ENCODE measurements around the gene OPCML.
A peak's percentile ranks its signal among the peaks of the same experiment; 100 is the strongest.

The OPCML gene

DNA sequence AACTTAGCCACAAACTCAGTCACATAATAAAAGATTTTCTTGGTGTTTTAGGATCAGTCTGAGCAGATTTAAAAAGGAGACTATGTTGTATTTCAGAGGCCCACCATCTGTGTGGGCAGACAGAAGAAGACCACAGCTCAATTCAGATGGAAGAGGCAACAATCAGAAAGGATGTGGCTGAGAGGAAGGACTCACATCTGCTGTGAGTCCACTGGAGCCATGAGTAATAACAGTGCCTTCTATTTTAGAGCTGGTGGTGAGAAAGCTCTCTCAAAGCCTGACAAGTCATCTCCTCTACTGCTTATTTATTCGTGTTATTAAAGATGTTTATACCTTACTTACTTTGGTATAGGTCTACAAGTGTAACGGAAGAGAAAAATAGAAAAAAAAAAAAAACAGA, 357.2 kb downstream of the OPCML start:
- DNase-seq (ENCODE audit: low read depth in 2 of 2) = no peak

- no peak for DNase-seq (ENCODE audit: low read depth in 2 of 2)
Measured at GRCh38 chr11:133173810-133174412, 358.4 kb downstream of the OPCML start.

DNA sequence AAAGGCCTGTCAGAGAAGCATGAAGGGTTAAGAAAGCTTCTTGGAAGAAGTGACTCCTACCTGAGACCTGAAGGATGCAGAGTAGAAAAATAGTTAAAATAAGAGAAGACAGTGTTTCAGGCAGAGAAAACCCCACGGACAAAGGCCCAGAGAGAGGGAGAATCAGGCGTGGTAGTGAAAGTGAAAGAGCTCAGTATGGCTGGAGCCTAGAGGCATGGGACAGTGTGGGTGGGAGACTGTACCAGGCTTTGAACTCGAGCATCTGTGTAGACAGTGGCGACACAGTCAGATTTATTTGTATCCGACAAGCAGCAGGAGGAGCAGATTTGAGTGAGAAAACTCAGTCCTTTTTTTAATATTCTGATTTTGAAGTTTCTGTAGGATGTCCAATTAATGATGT, 360.0 kb downstream of the OPCML start:
- no peak for DNase-seq (ENCODE audit: low read depth in 2 of 2)

DNA sequence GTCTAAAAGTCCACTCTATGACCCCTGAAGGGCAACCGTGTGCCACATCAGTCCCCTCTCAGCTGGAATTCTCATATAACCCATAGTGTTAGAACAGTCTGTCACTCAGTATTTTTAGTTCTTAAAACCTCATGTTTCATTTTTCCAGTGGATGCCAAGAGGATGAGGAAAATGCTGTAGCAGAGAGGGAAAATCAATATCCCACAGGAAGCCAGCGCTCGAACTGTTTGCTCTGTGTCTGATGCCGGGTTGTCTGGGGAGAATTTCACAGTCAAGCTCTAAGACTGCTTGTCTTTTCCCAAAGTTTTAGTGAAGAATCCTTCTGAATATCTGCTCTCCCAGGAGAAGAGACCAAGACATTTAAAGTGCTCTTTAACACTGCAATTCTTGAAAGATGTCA, 360.9 kb downstream of the OPCML start:
- DNase-seq (ENCODE audit: low read depth in 2 of 2) = no peak

DNA sequence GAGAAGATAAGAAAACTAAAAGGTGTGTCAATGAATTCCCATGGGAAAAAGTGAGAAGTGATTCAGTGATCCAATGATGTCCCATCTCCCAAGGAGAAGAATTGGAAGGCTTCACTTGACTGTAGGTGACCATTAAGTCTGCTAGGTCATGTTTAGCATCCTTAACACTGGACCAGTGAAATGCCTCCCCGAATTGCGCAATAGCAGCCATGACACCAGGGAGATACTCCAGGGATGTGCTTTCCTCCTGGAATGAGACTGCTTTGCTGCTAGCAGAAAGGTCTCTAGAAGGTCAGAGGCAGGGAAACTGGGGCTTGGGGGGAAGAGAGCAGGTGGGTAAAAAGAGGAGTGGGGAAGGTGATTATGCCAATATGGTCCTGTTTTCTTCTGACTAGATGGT, 364.3 kb downstream of the OPCML start:
- DNase-seq (ENCODE audit: low read depth in 2 of 2) = no peak

DNA sequence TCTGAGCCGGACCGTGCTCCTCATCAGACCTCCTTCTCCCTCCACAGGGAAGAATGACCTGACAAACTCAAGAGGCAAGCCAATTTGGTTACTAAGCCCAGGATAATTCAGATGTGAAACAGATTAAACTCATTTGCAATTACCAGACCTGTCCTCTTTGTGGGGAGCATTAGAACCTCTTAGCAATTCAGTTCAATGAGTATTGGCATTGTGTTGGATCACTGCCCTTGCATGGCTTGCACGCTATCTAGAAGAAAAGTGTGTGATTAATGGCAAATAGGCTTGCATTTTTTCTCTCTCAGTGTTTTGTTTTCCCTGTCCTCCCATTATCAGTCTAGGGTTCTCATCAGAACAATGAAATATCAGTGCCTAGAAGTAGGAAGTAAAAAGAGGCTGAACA, 365.6 kb downstream of the OPCML start:
- DNase-seq (ENCODE audit: low read depth in 2 of 2) = no peak

DNA sequence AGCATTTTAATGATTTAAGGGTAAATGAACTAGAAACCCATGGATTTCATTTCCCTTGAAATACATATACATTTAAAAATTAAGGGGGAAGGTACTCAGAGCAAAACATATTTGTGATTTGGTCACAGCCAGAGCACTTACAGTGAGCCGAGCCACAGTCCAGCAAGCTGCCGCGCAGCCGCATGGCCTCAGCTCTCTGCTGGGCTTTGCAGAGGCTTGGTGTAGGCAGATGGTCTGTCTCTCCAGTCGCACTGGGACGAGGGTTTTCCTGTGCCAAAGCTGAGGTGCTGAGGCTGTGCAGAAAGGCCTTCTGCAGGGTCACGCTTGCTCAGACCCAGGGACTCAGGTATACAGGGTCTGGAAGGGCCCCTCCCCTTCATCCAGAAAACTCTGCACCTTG, 367.3 kb downstream of the OPCML start:
- DNase-seq (ENCODE audit: low read depth in 2 of 2) = no peak

DNA sequence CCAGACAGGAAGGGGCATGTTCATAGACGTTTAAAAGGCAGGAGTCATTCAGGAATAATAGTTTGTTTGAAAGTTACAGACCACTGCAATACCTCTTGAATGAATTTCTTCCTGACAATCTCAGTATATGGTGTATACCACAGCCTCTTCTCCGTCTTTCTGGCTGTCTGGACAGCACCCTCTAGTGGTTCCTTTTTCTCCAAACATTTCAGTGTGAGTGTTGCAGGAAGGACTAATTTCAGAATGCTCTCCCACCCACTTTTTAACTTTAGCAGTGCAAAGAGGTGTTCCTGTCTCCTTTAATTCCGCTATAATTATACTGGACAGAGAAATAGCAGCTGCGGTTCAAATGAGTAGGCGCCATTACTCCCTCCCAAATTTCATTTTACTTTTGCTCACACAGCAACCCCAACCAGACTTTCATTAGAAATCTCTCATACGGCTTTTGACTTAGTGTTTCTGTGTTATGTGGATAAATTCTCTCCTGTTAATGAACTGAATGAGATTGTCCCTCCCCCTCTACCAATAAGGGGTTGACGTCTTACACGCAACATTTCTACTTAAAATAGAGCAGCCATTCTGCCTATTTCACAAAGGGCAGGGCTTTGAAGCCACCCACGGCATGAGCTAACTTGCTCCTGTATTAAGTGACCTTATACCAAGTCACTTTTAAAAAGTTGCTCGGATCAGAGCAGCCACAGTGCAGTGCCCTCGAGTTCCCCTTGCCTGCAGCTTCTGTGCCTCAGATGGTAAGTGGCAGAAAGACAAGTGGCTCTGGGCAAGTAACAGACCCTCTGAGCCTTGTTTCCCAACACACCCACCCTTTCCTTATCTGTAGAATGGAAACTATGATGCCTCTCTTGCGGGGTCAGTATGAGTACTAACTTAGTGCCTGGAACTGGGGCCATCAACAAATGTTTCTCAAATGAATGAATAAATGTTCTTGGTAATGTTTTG, 368.6 kb downstream of the OPCML start:
- DNase-seq (ENCODE audit: low read depth in 2 of 2) = no peak

DNA sequence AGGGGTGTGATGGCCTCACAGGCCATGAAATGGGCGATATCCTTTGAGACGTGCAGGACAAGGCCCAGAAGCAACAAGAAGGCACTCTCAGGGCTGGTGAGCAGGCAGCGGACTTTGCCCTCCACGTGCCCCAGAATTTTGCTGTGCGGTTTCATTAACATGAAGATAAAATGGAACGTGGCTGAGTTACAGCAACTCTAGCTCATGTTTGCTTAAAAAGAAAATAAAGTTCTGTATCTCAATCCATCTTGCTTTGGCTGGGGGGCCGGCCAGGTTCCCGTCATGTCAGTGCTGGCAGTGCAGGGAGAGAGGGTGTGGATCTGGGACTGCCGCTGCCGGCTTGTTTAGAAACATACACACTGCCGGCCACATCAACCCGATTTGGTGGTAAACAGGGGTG, 370.1 kb downstream of the OPCML start:
- no peak for DNase-seq (ENCODE audit: low read depth in 2 of 2)

DNA sequence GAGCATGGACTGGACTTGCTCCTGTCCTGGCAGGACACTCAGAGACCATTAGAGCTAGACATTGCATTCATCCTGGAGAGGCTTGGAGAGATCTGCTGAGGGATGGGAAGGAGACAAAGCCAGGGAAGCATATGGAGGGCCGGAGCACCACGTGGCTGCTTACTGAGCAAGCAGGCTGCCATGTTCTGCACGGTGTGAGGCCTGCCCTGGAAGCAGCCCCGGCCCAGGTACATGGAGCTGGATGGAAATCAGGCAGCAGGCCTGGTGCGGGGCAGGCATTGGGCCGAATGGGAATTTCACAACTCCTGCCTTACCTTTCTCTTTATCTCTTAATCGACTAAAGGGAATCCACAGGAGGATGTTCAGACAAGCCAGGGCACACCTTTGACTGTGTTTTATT, 371.5 kb downstream of the OPCML start:
- DNase-seq (ENCODE audit: low read depth in 2 of 2) = no peak

GRCh38 chr11:133156986-133157745, 375.1 kb downstream of the OPCML start:
- no peak for DNase-seq (ENCODE audit: low read depth in 2 of 2)

- DNase-seq (ENCODE audit: low read depth in 2 of 2) = no peak
Measured at GRCh38 chr11:133154781-133155180, 377.5 kb downstream of the OPCML start.

GRCh38 chr11:133154076-133154475, 378.2 kb downstream of the OPCML start:
- no peak for DNase-seq (ENCODE audit: low read depth in 2 of 2)

GRCh38 chr11:133153031-133153430, 379.3 kb downstream of the OPCML start:
- DNase-seq (ENCODE audit: low read depth in 2 of 2) = no peak

DNA sequence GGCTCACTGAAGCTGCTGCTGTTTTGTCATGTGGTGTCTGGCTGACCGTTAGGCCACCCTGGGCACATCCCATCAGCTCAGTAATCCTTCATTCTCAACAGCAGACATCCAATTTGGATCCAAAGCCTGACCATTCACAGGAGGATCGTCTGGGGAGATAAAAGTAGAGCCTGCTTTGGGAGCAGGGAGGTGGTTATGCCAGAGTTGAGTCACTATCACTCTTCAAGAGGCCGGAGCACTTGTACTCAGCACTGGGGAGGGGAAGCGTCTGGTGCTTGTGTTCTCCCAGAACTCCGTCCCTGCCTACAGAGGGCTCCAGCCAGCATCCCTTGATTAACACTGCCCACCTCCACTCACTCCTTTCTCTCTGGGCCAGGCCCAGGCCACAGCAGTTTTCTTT, 382.6 kb downstream of the OPCML start:
- no peak for DNase-seq (ENCODE audit: low read depth in 2 of 2)

GRCh38 chr11:133147625-133148024, 384.7 kb downstream of the OPCML start:
- no peak for DNase-seq (ENCODE audit: low read depth in 2 of 2)

DNA sequence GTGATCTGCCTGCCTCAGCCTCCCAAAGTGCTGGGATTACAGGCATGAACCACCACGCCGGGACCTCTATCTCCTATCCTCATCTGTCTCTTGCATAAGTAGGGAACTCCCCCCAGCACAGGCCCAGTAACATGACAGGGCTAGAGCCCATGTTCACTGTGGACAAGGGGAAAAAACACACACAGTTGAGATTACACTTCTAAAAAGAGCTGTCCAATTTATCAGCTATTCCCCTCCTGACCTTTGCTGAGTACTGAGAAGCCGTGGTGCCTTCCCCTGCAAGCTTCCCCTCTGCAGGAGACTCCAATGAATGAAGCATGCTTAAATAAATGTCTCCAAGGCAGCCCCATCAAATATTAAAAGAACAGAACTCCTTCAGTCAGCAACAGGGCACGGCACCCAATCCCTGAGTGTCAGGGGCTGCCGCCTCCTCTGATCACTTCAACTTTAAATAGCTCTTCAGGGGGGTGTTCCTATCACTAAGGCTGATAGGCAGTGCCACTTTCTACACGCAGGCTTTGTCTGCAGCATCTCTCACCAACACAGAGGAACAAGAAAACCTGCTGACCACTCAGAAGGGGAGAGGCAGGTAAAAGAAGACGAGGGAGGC, 385.5 kb downstream of the OPCML start:
- DNase-seq (ENCODE audit: low read depth in 2 of 2) = no peak

GRCh38 chr11:133137939-133138338, 394.4 kb downstream of the OPCML start:
- DNase-seq (ENCODE audit: low read depth in 2 of 2) = no peak

GRCh38 chr11:133137270-133137669, 395.0 kb downstream of the OPCML start:
- no peak for DNase-seq (ENCODE audit: low read depth in 2 of 2)

DNA sequence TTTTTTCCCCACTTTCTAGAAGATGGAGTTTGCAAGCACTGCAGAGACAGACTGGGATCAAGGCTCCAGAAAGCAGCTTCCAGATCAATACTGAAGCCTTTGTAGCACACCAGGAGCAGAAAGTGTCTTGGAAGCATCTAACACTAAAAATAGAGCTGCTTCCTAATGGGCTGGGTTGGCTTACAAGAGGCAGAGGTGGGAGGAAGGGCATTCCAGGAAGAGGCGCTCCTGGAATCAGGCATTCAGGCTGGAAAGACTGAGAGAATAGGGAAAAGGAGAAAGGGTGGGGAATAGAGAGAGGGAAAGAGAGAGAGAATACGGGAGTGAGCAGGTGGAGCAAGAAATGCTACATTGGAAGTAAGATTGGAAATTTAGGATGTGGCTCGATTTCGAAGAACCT, 395.9 kb downstream of the OPCML start:
- no peak for DNase-seq (ENCODE audit: low read depth in 2 of 2)

DNA sequence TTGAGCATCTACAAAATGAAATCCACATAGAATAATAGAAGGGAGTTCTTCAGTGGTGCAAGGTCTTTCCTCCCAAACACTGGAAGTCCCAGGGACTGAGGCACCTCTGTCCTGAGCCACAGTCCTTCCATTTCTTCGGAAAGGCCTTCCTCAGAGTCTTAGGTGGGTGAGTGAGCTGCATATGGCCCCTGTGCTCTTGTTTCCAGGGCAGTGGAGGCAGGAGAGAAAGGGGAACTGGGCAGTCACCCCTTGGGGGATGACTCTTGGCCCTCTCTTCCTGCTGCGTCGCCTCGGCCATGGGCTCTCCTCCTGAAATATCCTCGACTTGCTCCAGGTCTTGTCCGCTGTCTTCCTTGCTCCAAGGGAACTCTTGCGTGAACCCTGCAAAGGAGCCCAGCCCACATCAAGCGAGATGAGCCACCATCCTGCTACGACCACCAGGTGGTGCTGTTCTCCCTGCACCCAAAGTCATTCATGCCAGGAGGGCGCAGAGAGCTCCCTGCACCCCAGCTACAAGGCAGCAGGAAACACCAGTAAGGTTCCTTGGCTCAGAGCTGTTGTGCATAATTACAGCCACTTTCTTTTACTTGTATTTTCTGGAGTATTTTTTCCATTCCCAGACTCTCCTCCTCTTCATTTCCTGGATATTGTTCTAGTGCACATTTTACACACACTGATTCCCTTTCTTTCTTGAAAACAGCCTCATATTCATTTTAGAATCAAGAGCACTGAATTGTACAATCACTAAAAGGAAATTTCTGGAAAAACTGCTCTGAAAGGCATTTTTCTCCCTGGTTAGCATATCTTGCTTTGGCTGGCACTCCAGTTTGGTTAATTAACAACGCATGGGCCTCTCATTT, 397.8 kb downstream of the OPCML start:
- peak; percentile 3 to 28 for DNase-seq (ENCODE audit: low read depth in 2 of 2)
